Measurements from ENCODE around the gene SCN2A.

Gene SCN2A

DNA sequence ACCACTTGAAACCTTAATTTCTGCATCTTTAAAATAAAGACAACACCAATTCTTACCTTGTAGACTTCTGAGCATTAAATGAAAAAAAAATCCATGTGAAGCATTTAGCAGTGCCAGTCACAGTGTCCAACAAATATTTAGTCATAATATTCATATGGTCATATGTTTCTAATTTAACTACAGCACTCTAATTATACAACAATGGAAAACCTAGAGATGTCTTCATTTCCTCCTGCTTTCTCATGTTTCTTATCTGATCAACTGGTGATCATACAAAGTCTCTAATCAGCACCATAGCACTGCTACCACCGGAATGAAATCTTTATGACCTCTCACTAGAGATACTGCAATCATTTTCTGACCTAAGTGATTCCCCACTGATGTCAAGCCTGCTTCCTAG is 25.1 kb upstream of the SCN2A start:
- peaks cover 4% of the 10 kb centered on the region; the same call in 1 of the 2 replicates for H3K4me1 ChIP-seq (ENCODE audit: control insufficient read depth, insufficient read depth, low read length)
- H3K27ac ChIP-seq (ENCODE audit: low read depth, low read length) = no peak overlapping the region
- no peaks in the 10 kb centered on the region for H3K36me3 ChIP-seq (ENCODE audit: control insufficient read depth, insufficient read depth, low read length)
- no peaks in the 10 kb centered on the region for H3K9me3 ChIP-seq (ENCODE audit: control insufficient read depth, insufficient read depth, low read depth, low read length)
- no peak overlapping the region for H3K9ac ChIP-seq (ENCODE audit: low read length)
- no peaks in the 10 kb centered on the region for H3K27me3 ChIP-seq (ENCODE audit: control insufficient read depth, insufficient read depth, low read length)
- no peak overlapping the region for H3K4me3 ChIP-seq (ENCODE audit: low read depth, low read length)

DNA sequence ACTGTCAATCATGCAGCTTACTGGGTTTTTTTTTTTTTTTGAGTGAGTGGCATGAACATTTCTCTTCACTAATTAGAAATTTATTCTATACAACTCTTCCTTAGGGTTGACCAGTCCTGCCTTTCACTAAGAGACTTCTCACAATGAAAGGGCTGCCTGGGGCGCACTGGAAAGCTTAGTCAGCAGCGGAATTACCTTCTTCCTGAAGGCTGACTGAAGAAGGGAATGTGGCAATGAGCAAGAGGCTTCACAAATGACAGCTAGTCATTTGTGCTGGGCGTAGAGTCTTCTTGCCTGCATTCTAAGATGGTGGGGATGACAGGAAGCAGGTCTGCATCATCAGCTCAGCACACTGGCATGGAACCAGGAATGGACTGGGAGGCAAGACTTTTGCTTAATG is 19.7 kb upstream of the SCN2A start:
- no peaks in the 10 kb centered on the region for H3K9me3 ChIP-seq (ENCODE audit: control insufficient read depth, insufficient read depth, low read depth, low read length)
- no peak overlapping the region for H3K27ac ChIP-seq (ENCODE audit: low read depth, low read length)
- H3K36me3 ChIP-seq (ENCODE audit: control insufficient read depth, insufficient read depth, low read length) = no peaks in the 10 kb centered on the region
- H3K9ac ChIP-seq (ENCODE audit: low read length) = no peak overlapping the region
- H3K27me3 ChIP-seq (ENCODE audit: control insufficient read depth, insufficient read depth, low read length) = no peaks in the 10 kb centered on the region
- H3K4me1 ChIP-seq (ENCODE audit: control insufficient read depth, insufficient read depth, low read length) = 0 out of 2 replicates have a peak, but pooled peaks cover 5% of the 10 kb centered on the region
- H3K4me3 ChIP-seq (ENCODE audit: low read depth, low read length) = no peak overlapping the region

DNA sequence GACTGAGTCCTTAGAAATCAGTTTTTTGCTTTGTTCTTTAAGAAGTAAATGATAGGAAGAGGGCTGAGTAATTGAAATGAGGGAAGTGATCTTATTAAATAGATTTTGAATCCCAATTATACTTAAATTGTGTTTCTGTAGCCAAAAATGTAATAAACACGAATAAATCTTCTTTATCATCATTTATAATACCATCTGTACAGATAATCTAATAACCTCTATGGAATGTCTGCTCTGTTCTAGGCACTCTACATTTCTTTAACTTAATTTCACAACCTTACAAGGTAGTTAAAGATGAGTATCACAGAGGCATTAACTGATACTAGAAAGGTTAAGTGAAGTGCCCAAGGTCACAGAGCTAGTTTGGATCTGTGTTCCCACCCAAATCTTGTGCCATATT is 14.3 kb upstream of the SCN2A start:
- H3K27ac ChIP-seq (ENCODE audit: low read depth, low read length) = no peak overlapping the region
- no peak overlapping the region for H3K4me3 ChIP-seq (ENCODE audit: low read depth, low read length)
- H3K4me1 ChIP-seq (ENCODE audit: control insufficient read depth, insufficient read depth, low read length) = 0 out of 2 replicates have a peak, but pooled peaks cover 5% of the 10 kb centered on the region
- H3K9me3 ChIP-seq (ENCODE audit: control insufficient read depth, insufficient read depth, low read depth, low read length) = no peaks in the 10 kb centered on the region
- H3K27me3 ChIP-seq (ENCODE audit: control insufficient read depth, insufficient read depth, low read length) = no peaks in the 10 kb centered on the region
- H3K36me3 ChIP-seq (ENCODE audit: control insufficient read depth, insufficient read depth, low read length) = no peaks in the 10 kb centered on the region
- H3K9ac ChIP-seq (ENCODE audit: low read length) = no peak overlapping the region

DNA sequence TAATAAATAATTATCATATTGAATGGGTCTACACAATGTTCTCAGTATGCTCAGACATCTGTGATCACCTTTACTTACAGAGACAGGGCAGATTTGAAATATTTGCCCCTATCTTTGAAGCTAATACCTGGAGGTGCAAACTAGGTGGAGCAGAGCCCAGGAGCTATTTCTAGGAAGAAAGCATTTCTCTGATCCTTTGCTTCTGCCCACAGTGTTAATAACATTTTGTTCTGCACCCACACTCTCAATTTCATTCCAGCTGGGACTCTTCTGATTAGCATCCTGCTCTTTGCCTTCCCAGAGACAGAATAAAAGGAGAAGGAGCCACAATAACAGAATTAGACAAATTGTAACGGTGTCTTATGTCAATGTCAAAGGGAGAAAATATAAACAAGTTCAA is 11.6 kb upstream of the SCN2A start:
- Histone ChIP-seq H3K36me3 (ENCODE audit: control insufficient read depth, insufficient read depth, low read length) (no peaks in the 10 kb centered on the region), H3K9ac (ENCODE audit: low read length) (no peak overlapping the region), H3K9me3 (ENCODE audit: control insufficient read depth, insufficient read depth, low read depth, low read length) (no peaks in the 10 kb centered on the region)

DNA sequence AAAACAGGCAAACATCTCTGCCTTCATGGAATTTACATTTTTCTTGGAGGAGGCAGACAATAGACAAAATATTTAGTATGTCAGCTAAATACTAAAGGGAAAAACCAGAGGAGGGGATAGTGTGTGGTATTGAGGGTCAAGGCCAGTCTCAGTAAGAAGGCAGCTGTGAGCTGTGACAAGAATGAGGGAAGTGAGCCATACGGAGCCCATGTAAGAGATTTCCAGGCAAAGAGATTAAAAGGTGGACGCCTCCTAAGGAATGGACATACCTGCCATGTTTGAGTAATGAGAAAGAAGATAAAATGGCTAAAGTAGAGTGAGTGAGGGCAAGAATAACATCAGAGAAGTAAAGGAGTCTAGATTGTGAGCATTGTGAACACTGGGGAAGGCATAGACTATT is 2.2 kb upstream of the SCN2A start:
- Histone ChIP-seq H3K4me1 (ENCODE audit: control insufficient read depth, insufficient read depth, low read length) (no peaks in the 10 kb centered on the region), H3K9ac (ENCODE audit: low read length) (no peak overlapping the region), H3K36me3 (ENCODE audit: control insufficient read depth, insufficient read depth, low read length) (no peaks in the 10 kb centered on the region), H3K27me3 (ENCODE audit: control insufficient read depth, insufficient read depth, low read length) (no peaks in the 10 kb centered on the region), H3K4me3 (ENCODE audit: low read depth, low read length) (no peak overlapping the region), H3K9me3 (ENCODE audit: control insufficient read depth, insufficient read depth, low read depth, low read length) (no peaks in the 10 kb centered on the region), H3K27ac (ENCODE audit: low read depth, low read length) (no peak overlapping the region)

More for the DNA sequence above, 11.6 kb upstream of the SCN2A start:
- Histone ChIP-seq H3K4me3 (ENCODE audit: low read depth, low read length) (no peak overlapping the region), H3K27ac (ENCODE audit: low read depth, low read length) (no peak overlapping the region), H3K4me1 (ENCODE audit: control insufficient read depth, insufficient read depth, low read length) (0 out of 2 replicates have a peak, but pooled peaks cover under 1% of the 10 kb centered on the region), H3K27me3 (ENCODE audit: control insufficient read depth, insufficient read depth, low read length) (no peaks in the 10 kb centered on the region)

DNA sequence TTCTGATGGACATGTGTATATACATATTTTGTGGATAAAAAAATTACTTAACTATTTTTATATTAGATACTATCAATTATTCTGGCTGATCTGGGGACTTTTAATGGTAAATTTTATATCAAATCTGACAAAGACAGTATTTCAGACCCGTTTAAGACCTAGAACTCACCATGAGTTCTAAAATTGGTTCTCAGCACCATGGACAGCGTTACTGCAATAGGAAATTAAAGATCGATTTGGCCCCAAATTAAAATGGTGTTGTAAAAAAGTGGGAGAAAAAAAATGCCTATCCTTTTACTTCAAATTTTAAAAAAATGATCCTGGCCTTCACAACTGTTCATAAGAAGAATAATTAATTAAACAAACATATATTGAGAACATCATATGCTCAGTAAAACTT is 919 bp upstream of the SCN2A start:
- Histone ChIP-seq H3K4me3 (ENCODE audit: low read depth, low read length) (no peak overlapping the region), H3K9me3 (ENCODE audit: control insufficient read depth, insufficient read depth, low read depth, low read length) (no peaks in the 10 kb centered on the region)

DNA sequence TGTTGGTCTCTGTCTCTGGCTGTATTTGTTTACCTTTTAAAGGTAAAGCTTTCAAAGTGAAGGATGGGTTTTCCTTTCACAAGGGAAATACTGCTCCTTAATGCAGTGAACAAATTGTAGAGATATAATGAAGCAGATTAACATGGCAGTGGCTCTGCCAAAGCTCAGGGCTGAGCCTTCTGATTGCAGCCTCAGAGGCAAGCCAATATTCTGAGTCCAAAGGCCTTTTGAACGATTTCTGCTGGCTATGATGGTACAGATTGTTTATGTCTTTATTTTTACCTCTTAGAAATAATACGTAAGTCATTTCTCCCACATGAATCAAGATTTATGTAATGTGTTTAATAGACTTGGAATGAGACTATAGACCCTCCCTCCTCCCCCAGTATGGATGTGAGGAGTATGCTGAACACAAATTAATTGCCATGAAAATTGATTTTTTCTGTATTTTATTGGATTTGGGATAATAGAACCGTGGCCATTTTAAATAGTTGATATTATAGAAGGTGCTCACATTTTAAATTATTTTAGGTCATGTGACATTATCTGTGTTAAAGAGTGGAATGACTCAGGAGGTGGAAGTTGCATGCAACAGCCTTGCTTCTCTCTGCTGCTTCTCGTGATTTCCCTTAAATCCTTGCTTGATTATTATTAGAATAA is 772 bp downstream of the SCN2A start:
- Histone ChIP-seq H3K9me3 (ENCODE audit: control insufficient read depth, insufficient read depth, low read depth, low read length) (no peaks in the 10 kb centered on the region), H3K27ac (ENCODE audit: low read depth, low read length) (no peak overlapping the region), H3K4me1 (ENCODE audit: control insufficient read depth, insufficient read depth, low read length) (no peaks in the 10 kb centered on the region), H3K27me3 (ENCODE audit: control insufficient read depth, insufficient read depth, low read length) (no peaks in the 10 kb centered on the region), H3K36me3 (ENCODE audit: control insufficient read depth, insufficient read depth, low read length) (no peaks in the 10 kb centered on the region), H3K4me3 (ENCODE audit: low read depth, low read length) (no peak overlapping the region), H3K9ac (ENCODE audit: low read length) (no peak overlapping the region)

More for the DNA sequence above, 919 bp upstream of the SCN2A start:
- H3K36me3 ChIP-seq (ENCODE audit: control insufficient read depth, insufficient read depth, low read length) = no peaks in the 10 kb centered on the region
- H3K9ac ChIP-seq (ENCODE audit: low read length) = no peak overlapping the region
- H3K27me3 ChIP-seq (ENCODE audit: control insufficient read depth, insufficient read depth, low read length) = no peaks in the 10 kb centered on the region
- no peaks in the 10 kb centered on the region for H3K4me1 ChIP-seq (ENCODE audit: control insufficient read depth, insufficient read depth, low read length)
- H3K27ac ChIP-seq (ENCODE audit: low read depth, low read length) = no peak overlapping the region

DNA sequence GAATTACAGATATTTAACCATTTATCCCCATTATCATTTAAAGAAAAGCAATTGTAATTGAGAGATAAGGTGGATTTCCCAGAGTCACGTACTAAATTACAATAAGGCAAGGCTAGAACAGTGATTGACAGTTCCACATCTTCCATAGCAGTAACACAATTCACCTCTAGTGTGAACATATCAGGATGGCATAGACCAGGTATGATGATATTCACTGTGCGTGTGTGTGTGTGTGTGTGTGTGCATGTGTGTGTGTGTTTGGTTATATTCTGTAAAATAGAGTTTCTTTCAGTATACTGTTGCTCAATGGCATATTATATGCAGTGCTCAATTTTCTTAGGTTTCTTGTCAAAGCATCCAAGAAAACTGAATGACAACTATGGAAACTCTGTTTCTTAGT is 1.7 kb downstream of the SCN2A start:
- Histone ChIP-seq H3K9ac (ENCODE audit: low read length) (no peak overlapping the region), H3K27ac (ENCODE audit: low read depth, low read length) (no peak overlapping the region), H3K4me1 (ENCODE audit: control insufficient read depth, insufficient read depth, low read length) (no peaks in the 10 kb centered on the region), H3K27me3 (ENCODE audit: control insufficient read depth, insufficient read depth, low read length) (no peaks in the 10 kb centered on the region), H3K36me3 (ENCODE audit: control insufficient read depth, insufficient read depth, low read length) (no peaks in the 10 kb centered on the region), H3K9me3 (ENCODE audit: control insufficient read depth, insufficient read depth, low read depth, low read length) (no peaks in the 10 kb centered on the region), H3K4me3 (ENCODE audit: low read depth, low read length) (no peak overlapping the region)

DNA sequence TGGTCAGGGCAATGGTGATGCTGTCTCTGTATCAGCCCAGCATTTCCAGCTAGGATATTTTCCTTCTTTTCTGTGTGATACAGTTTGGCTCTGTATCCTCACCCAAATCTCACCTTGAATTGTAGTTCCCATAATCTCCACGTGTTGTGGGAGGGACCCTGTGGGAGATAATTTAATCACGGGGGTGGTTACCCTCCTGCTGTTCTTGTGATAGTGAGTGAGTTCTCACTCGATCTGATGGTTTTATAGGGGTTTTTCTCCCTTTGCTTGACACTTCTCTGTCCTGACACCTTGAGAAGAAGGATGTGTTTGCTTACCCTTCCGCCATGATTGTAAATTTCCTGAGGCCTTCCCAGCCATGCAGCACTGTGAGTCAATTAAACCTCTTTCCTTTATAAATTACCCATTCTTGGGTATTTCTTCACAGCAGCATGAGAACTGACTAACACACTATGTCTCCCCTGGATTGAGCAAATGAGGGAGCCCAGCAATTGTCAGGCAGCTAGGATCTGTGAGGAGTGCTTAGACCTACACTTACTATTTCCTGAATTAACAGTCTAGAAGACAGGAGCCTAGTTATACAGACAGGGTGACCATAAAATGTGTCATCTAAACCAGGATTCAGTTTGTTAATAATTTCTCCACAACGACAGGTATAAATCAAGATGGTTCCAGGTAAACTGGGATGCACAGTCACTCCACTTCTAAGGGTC is 6.0 kb downstream of the SCN2A start:
- Histone ChIP-seq H3K27ac (ENCODE audit: low read depth, low read length) (no peak overlapping the region), H3K9ac (ENCODE audit: low read length) (no peak overlapping the region), H3K9me3 (ENCODE audit: control insufficient read depth, insufficient read depth, low read depth, low read length) (no peaks in the 10 kb centered on the region), H3K36me3 (ENCODE audit: control insufficient read depth, insufficient read depth, low read length) (no peaks in the 10 kb centered on the region), H3K27me3 (ENCODE audit: control insufficient read depth, insufficient read depth, low read length) (no peaks in the 10 kb centered on the region), H3K4me1 (ENCODE audit: control insufficient read depth, insufficient read depth, low read length) (no peaks in the 10 kb centered on the region), H3K4me3 (ENCODE audit: low read depth, low read length) (no peak overlapping the region)

DNA sequence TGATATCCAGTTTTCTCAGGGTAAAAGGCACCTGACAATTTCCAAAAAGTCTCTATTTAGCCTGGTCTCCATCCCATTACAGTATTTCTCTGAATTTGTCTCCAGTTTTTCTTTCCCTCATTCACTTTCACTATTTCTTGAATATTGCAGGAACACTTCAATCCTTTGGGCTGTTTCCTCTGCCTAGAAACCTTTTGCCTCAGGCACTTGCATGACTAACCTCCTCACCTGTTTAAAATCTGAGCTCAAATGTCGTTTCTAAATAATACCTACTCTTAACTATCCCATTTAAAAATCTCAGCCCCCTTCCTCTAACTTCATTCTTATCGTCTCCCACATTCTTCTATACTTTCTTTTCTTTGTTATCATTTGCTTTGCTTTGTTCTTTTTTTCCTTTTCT is 9.0 kb downstream of the SCN2A start:
- Histone ChIP-seq H3K27ac (ENCODE audit: low read depth, low read length) (no peak overlapping the region), H3K4me1 (ENCODE audit: control insufficient read depth, insufficient read depth, low read length) (no peaks in the 10 kb centered on the region), H3K4me3 (ENCODE audit: low read depth, low read length) (no peak overlapping the region), H3K36me3 (ENCODE audit: control insufficient read depth, insufficient read depth, low read length) (no peaks in the 10 kb centered on the region), H3K9me3 (ENCODE audit: control insufficient read depth, insufficient read depth, low read depth, low read length) (no peaks in the 10 kb centered on the region), H3K27me3 (ENCODE audit: control insufficient read depth, insufficient read depth, low read length) (no peaks in the 10 kb centered on the region), H3K9ac (ENCODE audit: low read length) (no peak overlapping the region)

DNA sequence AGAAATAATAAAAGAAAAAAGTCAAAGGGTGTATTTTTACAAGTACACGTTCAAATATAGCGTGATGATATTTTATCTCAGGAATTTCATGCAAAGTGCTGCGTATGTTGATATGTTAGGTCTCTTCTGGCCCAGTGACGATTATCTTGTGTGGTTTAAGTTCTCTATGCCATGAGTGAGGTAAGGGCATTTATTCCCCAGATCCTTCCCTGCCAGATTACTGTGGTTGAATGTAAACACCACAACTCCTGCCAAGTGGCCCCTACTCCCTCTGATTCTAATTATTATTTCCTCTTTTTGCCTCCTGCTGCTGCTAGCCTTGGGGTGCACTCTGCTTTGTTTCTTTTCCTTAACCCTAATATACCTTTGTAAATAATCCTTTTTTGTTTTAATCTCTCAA is 12.2 kb downstream of the SCN2A start:
- Histone ChIP-seq H3K27me3 (ENCODE audit: control insufficient read depth, insufficient read depth, low read length) (no peaks in the 10 kb centered on the region), H3K9ac (ENCODE audit: low read length) (no peak overlapping the region), H3K36me3 (ENCODE audit: control insufficient read depth, insufficient read depth, low read length) (no peaks in the 10 kb centered on the region), H3K9me3 (ENCODE audit: control insufficient read depth, insufficient read depth, low read depth, low read length) (no peaks in the 10 kb centered on the region), H3K27ac (ENCODE audit: low read depth, low read length) (no peak overlapping the region), H3K4me1 (ENCODE audit: control insufficient read depth, insufficient read depth, low read length) (no peaks in the 10 kb centered on the region), H3K4me3 (ENCODE audit: low read depth, low read length) (no peak overlapping the region)

Measured in HUES6 (cell line).